Measurements from ENCODE around the gene DLGAP3.

DLGAP3 gene

DNA sequence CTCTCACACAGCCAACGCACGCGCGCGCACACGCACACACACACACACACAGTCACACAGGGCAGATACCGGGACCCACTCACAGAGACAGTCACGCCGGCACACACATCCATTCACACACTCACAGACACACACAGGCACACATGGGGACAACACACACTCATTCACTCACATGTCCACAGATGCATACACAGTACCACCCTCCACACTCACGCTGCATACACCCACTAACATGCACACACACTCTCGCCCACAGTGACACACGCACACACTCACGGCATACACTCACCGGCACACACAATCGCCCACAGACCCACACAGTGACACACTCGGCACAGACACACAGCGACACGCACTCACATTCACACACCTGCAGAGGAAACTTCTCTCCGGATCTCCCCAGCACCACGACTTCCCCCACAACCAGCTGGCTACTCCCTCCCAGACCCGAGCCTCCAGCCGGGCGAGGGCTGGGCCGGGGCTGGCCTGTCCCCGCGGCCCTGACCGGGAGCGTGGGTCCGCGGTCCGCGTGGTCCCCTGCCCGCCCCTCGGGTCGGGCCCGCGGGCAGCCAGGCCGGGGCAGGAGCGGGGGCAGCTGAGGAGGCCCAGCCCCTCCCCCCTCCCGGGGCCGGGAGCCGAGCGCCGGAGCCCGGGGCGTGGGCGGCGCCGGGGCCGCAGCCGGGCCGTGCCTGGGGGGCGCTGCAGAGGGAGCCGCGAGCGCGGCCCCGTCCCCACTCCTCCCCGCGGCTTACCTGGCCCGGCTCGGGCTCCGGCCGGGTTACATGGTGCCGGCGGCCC is 552 bp downstream of the DLGAP3 start:
- no peak for DNase-seq

DNA sequence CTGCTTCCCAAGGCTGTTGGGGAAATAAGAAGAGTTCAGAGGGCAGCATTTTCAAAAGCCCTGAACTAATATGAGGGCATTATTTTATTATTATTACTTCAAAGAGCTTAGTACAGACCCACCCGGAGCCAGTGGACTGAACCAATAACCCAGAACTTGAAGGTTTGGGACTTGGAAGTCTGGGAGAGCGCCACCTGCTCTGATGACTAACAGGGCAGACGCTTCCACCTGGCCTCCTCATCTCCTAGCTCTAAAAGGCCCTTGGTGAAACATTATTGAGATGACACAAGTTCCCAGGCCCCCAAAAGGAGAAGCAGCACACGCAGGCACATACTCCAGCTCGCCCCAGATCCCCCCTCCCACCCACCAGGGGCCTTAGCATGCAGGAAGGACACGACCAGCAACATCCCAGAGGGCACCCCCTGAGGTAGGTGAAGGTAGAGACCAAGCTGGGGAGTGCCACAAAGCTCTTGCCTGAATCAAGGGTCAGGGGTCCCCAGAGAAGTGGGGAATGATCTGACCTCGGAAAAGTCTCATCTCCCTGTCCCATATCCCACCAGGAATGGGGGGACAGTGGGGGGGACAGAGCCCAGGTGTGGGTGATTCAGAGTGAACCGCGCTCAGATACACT is 1.3 kb downstream of the DLGAP3 start:
- DNase-seq: no peak

DNA sequence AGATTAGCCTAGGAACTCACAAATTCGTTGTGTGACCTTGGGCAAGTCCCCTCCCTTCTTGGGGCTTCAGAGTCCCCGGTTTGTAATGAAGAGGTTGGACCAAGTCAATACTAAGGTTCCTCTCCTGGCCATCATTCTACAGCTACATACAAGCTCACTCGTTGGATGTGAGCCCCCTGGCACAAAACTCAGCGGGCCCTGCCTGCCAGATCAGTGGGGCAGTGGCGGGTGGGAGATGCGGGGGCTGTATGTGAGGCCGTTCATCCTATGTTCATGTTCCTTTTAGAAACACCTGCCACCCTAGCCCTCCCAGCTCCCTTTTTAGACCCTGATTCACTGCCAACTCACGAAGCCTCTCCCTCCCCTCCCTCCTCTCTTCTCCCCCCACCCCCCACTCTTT is 2.1 kb downstream of the DLGAP3 start:
- no peak for DNase-seq

DNA sequence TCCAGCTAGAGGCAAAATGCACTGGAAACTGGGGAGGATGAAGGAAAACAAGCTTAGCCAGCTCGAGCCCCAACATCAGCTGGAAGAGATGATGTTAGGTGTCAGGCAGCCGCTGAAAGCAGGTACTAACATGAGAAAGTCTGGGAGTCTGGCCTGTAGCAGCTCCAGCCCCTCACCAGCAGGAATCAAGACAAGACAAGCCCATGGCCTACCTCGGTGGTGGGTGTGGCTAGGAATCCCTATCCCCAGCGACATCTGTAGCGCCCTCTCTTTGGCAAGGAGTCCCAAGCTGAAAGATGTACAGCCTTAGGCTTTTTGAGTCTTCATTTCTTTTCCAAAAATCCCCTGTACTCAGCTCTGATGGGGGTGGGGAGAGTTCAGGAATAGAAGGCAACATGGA is 2.6 kb downstream of the DLGAP3 start:
- no peak for DNase-seq

DNA sequence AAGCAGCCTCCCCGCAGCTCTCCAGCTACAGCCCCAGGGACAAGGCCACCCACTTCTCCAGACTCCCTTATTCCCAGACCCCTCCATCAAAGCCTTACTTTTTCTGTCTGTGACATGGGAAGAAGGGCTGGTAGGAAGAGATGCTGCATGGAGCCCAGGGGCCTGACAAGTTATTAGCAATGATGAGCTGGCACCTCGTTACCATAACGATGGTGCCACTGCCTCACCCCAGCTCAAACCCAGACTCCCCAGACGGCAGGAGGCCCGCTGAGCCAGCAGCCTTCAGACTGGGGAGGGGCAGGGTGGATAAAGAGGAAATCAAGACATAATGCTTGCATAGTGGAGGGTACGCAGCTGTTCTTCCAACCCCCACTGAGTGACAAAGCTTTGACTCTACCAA is 3.3 kb downstream of the DLGAP3 start:
- no peak for DNase-seq

DNA sequence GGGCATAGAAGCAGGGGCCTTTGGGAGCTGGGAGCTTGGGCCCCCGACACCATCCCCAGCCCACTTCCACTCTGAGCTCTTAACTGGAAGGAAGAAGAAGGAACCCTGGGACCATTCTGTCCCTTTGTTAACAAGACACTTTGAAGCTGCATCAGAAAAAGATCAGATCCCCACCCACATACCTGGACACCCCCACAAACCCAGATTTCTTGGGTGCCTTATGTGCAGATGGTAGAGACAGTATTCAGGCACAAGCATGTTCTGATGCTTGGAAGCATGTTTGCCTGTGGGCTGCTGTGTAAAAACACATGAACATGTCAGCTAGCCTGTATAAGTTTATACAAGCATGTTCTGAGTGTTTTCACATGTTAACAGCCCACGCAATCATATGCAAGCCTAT is 3.7 kb downstream of the DLGAP3 start:
- no peak for DNase-seq

DNA sequence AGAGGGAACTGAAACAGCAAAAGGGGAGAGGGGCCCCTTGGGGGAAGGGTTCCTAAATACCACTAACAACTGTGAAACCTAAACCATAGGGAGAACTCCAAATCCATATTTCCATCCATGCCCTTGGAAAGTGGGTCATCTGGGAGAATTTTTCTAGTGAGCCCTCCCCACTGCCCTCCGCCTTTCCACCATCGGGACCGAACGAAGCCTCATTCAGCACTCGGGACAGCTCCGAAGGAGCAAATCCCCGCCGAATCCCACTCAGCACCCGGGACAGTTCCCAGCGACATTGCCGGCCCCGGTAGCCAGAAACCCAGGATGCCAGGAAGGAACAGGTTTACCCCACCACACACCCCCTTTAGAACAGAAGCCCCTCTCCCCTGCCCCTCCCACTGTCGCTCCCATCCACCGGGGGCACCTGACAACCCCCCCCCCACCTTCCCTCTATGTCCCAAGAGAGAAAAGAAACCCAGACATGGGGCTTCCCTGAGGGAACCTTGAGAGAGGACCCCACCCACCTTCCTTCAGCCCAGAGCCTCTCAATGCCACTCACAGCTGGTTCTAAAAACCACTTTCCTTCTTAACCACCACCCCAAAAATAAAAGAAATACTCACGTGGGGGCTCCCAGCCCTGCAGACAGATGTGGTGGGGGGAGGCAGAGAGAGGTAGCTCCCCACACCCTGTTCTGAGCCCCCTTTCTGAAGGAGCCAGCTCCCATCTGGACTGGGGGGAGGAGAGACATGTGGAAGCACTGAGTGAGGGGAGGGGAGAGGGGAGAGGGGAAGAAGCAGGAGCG is 4.5 kb downstream of the DLGAP3 start:
- peak in 2 of 4 experiments; percentile 6 to 25 for DNase-seq

DNA sequence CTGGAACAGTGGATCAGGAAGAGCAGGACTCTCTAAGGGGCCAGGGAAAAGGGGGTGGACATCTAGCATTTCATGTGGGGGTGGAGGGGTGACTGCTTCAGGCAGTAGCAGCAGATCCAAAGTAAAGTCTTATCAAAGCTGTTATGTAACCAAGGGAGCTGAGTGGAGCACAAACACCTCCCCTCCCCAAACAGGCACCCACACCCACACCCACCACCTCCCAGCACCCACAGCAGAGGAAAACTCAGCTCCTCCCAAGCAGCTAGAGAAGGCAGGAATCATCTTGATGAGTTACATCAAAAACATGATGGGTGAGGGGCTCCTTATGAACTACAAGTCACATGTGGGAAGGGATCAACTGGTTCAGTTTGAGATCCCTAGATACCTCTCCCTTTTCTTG is 6.0 kb downstream of the DLGAP3 start:
- DNase-seq: no peak

DNA sequence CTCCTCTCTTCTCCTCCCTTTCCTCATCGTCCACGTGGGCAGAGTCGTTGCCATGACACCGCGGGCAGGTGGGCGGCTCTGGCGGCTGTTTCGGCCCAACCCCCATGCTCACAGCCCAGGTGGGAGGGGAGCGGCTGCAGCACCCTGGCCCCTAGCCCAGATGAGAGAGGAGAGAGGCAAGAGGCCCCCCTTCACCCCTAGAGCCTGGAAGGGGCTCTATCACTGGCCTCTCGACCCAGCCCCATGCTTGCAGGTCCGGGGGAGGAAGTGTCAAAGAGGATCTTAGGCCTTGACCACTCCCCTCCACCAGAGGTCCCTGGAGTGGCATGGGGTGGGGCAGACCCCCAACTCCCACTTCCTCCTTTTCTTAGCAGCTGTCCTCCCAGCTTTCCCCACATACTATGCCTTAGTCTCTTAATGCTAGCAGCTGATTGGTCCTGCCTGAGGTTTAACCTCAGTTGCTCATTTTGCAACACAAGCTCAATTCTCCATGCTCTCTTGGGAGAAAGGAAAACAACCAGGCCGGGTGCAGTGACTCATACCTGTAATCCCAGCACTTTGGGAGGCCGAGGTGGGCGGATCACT is 10.4 kb downstream of the DLGAP3 start:
- no peak for DNase-seq

DNA sequence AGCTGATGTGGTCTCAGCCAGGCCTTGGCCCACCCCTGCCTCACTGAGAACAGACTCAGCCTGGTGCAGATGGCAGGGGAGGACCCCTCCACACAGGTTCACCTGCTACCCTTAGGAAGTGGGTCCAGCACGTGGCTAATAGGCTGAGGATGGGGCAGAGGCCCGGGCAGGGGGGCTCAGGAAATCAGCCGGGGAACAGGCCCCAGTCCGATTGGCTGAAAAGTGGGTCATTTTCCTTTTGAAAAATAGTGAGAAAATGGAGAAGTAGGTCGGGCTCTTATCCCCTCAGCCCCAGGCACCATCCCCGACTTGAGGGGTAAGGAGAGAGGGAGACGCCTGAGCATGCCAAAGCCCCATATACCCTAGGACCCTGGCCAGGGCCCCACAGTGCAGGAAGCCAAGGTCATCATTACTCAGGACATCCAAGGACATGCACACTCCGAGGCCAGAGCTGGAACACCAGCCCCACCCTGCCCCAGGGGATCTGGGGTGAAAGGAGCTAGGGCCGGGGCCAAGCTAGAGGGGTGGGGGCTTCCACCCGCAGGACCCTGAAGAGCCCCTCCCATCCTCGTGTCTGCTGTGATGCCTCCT is 11.0 kb downstream of the DLGAP3 start:
- DNase-seq: no peak

DNA sequence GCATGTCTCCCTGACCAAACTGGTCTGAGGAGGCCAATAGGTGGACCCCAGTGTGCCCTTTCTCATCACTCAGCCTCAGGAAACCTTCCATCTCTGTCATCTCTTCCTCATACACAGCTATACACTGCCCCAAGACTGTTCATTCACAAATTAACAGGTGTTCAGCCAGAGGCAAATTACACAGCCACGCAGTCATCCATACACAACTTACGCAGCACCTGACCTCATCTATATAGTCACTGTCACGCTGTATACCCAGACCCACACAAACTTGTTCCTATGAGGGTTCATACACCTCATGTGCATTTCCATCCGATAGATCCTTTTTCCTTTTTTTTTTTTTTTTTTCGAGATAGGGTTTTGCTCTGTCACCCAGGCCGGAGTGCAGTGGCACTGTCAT is 12.4 kb downstream of the DLGAP3 start:
- DNase-seq: no peak

DNA sequence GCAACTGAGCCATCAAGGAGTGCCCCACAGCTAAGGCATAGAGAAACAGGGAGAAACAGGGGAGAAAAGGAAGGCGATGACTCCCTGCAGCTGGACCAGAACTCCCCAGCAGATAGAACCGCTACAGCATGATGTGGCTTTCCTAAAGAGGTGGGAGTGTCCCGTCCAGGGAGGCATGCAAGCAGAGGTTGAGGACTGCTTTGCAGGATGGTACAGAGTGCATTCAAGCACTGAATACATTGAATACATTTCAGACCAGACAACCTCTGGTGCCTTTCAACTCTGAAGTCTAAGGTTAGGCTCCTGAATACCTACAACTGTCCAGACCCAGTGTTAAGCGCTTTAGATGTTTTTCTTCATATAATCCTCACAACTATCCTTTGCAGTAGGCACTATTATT is 13.3 kb downstream of the DLGAP3 start:
- DNase-seq: no peak

DNA sequence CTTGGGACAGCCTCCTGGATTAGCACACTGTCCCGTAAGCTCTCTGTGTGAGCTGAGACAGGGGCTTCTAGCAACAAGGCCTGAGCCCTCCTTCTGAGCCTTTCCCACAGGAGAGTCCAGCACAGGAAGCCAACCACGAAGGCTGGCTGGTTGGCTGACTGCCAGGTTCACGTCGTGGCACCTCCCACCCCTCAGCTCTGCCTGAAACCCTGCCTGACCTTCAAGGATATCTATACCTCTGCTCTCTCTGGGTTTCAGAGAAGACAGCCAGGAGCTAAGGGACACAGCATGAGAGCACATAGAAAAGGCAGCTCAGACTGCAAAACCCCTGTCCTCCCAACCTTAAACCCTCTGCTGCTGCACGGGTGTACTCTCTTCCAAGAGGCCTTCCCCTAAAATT is 13.9 kb downstream of the DLGAP3 start:
- no peak for DNase-seq

DNA sequence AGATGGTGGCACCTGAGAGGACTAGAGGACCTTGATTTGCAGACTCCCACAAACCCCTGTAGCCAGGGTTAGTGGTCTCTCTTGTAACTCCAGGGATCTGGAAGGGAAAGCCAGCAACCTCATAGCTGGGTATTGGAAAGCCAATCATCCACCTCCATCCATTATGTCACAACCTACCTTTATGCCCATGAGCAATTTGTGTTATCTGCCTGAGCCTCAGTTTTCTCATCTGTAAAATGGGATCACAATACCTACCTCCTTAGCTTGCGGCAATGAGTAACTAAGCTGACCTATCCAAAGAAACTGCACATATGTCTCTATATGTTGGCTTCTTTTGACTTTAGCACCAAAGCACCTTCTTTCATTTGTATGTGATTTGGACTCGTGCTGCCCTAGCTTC is 14.5 kb downstream of the DLGAP3 start:
- no peak for DNase-seq

DNA sequence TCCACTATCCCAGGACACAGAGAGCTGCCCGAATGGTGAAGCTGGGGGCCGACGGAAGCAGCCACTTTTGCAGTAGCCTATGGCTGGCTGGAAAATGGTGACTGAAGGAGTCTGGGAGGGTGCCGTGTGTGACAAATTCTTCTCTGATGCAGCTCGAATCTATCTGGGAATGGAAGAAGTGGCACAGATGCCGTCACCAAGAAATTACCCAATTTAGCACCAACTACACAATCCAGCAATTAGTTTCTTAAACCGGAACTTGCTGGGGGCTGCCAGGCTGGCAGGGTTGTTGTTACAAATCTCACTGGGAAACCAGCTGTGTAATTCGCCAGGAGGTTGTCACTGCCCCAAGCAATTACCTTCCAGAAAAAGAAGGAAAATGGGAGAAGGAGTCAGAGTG is 18.0 kb downstream of the DLGAP3 start:
- no peak for DNase-seq

DNA sequence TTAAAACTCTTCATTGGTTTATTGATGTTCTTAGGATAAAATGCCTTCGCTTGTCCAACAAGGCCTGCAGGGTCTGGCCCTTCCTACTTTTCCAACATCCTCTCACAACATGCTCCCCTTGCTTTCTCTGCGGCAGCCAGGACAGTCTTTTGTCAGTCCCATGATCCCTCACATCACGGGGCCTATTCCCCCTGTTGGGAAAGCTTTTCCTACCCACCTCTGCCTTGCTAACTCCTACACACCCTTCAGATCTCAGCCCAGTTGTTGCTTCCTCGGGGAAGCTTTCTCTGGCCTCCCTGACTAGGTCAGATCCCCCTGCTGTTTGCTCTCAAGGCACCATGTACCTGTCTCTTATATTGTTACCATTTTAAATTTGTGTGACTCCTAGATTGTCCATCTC is 19.0 kb downstream of the DLGAP3 start:
- no peak for DNase-seq

DNA sequence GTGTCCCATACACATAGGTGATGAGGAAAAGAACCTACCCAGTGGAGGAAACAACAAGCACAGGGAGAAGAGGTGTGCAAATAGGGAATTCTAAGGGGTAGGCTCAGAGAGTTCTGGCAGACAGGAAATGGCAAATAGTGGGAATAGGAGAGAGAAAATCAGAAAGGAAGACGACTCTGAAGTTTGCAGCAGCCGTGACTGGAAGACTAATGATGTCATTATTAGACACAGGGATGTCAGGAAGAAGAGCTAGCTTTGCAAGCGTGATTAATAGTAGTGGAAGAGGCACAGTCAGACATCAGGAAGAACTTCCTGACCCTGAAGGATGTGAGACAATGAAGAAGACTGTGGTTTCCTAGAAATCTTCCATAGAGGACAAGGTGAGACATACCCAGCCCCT is 21.1 kb downstream of the DLGAP3 start:
- DNase-seq: no peak

DNA sequence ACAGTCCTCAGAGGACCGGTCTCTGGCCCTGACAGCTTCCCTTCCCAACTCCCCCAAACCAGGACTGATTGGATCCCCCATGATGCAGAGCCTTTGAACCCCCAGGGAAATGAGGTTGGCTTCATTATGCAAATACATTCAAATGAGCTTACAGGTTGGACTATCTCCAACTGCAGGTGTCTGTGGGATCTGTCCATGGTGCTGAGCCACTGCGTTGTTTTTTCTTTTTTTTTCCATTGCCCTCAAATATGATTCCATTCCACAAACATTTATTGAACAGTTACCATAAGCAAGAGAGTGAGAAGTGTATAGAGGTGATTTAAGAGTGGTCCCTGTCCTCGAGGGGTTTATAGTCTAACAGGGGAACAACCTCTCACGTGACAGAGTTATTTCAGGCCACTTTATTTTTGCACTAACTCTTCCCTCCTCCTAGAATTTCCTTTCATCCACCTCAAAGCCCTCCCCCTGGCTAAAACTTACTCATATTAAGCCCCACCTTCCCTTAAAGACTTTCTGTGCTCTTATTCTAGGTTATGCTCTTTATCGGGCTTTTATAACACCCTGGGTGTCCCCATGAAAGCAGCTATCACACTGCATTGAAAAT is 21.9 kb downstream of the DLGAP3 start:
- DNase-seq: no peak

DNA sequence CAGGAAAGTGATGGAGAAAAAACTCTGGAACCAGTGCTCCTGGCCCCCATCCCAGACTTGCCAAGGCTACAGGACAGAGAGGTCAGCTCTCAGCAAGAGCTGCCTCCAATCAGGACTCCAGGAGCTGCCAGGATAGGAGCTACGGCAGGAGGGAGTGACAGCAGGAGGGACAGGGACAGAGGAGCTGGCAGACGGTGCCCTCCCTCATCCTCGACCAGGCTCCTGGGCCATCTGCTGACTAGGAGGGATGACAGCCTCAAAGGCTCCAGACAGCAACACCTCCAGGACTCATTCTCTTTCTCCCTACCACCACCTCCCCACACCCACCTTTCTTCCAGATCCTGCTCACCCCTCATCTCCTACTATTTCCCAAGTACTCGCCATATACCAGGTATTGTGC is 22.7 kb downstream of the DLGAP3 start:
- no peak for DNase-seq

DNA sequence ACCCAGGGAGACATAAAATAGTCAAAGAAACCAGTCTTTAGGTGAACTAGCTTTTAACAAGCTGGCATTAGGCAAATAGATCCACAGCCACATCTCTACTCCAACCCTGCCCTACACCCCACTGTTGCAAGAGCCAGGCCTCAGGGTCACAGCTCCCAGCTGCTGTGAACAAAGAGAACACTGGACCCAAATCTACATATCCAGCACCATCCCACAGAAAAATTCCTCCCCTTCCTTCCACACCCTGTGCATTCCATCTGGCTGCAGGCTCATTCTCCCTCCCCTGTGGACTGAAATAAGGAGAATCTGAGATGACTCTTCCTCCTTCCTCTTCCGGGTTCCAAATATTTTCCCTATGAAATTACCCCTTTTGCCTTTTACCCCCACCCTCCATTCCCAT is 23.2 kb downstream of the DLGAP3 start:
- no peak for DNase-seq

DNA sequence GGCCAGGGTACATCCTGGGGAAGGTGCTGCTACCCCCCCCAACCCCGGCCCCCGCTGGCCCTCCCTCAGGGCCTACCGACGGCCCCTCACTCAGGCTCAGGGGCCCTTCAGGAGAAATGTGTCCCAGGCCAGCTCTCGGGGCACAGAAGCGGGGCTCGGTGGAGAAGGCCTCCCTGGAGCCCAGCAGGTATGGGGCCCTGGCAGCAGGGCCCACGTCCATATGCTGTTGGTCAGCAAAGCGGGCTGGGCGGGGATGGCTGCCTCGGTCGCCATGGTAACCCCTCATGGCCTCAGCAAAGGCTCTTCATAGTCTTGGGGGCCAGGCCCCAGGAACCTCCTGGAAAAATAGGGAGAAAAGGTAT is 24.4 kb downstream of the DLGAP3 start:
- no peak for DNase-seq

DNA sequence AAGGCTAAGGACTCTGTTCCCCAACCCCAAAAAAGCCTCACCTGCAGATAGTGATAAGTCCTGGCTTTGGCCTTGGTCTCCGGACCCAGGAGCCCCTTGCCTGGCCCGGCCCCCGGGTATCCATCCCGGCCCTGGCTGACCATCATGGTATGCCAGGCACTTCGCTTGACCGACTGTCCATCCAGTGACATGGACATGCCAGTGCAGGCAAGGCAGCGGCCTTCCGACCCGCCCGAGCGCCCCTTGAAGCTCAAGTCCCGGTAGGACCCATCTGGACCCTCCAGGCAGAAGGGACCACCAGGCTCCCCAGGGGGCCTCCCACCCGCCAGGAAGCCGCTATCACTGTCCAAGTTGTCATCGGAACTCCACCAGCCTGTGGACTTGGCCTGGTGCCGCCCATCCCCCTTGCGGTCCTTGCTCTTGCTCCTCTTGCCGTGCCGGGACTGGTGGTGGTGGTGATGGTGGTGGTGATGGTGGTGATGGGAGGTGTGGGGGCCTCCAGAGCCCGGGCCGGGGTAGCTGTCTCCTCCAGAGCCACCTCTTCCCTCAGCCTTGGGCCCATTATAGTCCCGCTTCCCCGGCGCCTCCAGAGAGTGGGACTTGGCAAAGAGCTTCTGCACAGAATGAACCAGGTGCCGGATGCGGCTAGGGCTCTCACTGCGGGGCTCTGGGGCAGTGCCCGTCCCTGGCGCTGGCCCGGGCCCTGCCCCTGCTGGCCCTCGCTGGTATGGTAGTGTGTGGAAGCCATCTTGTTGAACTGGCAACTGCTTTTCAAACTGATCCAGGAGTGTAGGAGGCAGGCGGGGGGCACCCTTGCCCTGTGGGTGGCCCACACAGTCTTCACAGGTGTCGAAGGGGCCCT is 25.0 kb downstream of the DLGAP3 start:
- DNase-seq: no peak

Measured in activated naive CD4-positive, alpha-beta T cell (primary cell).